Sigmoid colon (tissue), 4 donors: ENCODE data around the gene KLF5.

ENCODE experiments used
- CTCF ChIP-seq, 4 experiments: fragments of 450-650 bp in 3 of 4; fragments of 200-600 bp in 1 of 4; IDR thresholded peaks; one replicate each; pipeline ENCODE4 v1.5.1; 2016 to 2019; ENCODE audit warnings: antibody characterized with exemption in 4 of 4, mild to moderate bottlenecking in 3 of 4, moderate library complexity in 2 of 4
- EP300 ChIP-seq, 4 donors: sonication (generic); formaldehyde crosslinking; IDR thresholded peaks; one replicate each; pipeline ENCODE4 v1.6.1; 2017; ENCODE audit warnings: antibody characterized with exemption in 4 of 4
- POLR2A ChIP-seq, 2 donors: fragments of 450-650 bp; IDR thresholded peaks; one replicate each; pipeline ENCODE4 v1.6.1; 2016; ENCODE audit warnings: antibody characterized with exemption in 2 of 2, mild to moderate bottlenecking in 2 of 2, moderate library complexity in 2 of 2
- POLR2AphosphoS5 ChIP-seq, 4 donors: sonication (generic); formaldehyde crosslinking; IDR thresholded peaks; one replicate each; pipeline ENCODE4 v1.6.1; 2017; ENCODE audit warnings: antibody characterized with exemption in 4 of 4

DNA sequence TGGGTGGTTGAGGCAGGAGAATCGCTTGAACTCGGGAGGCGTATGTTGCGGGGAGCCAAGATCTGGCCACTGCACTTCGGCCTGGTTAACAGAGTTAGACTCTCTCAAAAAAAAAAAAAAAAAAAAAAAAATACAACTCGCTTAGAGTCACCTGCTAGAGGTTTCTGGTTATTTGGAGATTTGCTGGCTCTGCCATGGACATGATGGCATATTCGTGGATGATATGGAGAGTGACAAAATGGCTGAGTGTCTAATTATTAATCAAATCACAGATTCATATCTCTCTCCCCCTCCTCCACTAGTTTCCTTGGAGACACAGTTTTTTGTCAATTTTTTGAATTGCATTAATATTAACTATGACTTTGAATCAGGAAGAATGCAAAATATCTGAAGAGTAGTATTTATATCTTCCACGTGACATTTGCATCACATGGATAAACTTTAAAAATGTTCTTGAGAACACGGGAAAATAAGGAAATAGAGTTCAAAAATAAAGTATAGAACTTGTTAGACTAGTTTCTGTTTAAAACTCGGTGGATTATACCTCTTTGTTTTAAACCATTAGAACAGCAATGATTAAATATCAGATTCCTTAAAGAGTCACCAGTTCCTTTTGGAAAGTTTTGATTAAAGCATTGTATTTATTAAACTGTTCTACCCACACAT is 47.8 kb downstream of the KLF5 start:
- no peak for TF ChIP-seq CTCF (IDR thresholded peaks at IDR 0.05)
- TF ChIP-seq POLR2A (IDR thresholded peaks at IDR 0.05), result no peak
- TF ChIP-seq EP300 (IDR thresholded peaks at IDR 0.05), result no peak
- no peak for TF ChIP-seq POLR2AphosphoS5 (IDR thresholded peaks at IDR 0.05)
